Endothelial cell of umbilical vein (primary cell): ENCODE results near the gene LPAR1. TPM values are rescaled to one million over a fixed set of nuclear protein-coding genes. Genes with fewer than 3 reads are reported as not detected.

Experiments used
- BruUV-seq: library from RNA; stranded (reverse); fragments of 400-500 nt; replicated peaks from 2 replicates; lab custom pipeline; 2021; lab: Mats Ljungman, UMichigan
- CTCF ChIA-PET: fragments of 300-600, 350-600 bp; sonication (Branson Sonifier 250); formaldehyde crosslinking; loops from one replicate; lab custom pipeline; 2021; ENCODE audit warnings: antibody characterized with exemption, inconsistent platforms; lab: Charles Lee
- POLR2A ChIA-PET: fragments of 300-600, 350-600 bp; sonication (Branson Sonifier 250); formaldehyde crosslinking; loops from one replicate; lab custom pipeline; 2021; ENCODE audit warnings: antibody characterized with exemption, inconsistent platforms; lab: Charles Lee
- DNase-seq: peaks from one replicate; pipeline ENCODE4 v3.0.0-alpha.2; 2011; ENCODE audit warnings: low read depth, low spot score
- FAIRE-seq: peaks from 2 replicates; lab custom pipeline; 2011; peaks lifted over from hg19 to GRCh38; lab: Jason Lieb, UNC
- H2AFZ ChIP-seq: 2 replicates; pipeline ENCODE4 v1.6.0; 2012; ENCODE audit warnings: low read depth, low read length, control low read depth, inconsistent platforms
- H3K27ac ChIP-seq: 2 replicates; pipeline ENCODE4 v1.5.1; 2011; ENCODE audit warnings: low read depth, mild to moderate bottlenecking, control low read depth, low read length, moderate library complexity; ENCODE audit not compliant: insufficient read depth
- H3K27me3 ChIP-seq, 2 experiments: 2 replicates each; pipeline versions ENCODE4 v1.6.0 to v1.6.1; 2011; ENCODE audit warnings: low read length in 2 of 2, mixed read lengths in 1 of 2; ENCODE audit not compliant: control insufficient read depth in 2 of 2, insufficient read depth in 2 of 2
- H3K36me3 ChIP-seq, 2 experiments: 2 replicates in 1 of 2; 3 replicates in 1 of 2; pipeline ENCODE4 v1.5.1; 2011; ENCODE audit warnings: low read length in 2 of 2, mild to moderate bottlenecking in 1 of 2, moderate library complexity in 1 of 2; ENCODE audit not compliant: control insufficient read depth in 2 of 2, insufficient read depth in 2 of 2; ENCODE audit errors: extremely low read depth in 1 of 2
- H3K4me1 ChIP-seq: 3 replicates; pipeline ENCODE4 v1.5.1; 2011; ENCODE audit warnings: mild to moderate bottlenecking, low read length; ENCODE audit not compliant: control insufficient read depth, insufficient read depth; ENCODE audit errors: extremely low read depth
- H3K4me2 ChIP-seq: 2 replicates; pipeline ENCODE4 v1.6.1; 2011; ENCODE audit warnings: low read length, control low read depth, mixed read lengths; ENCODE audit not compliant: insufficient read depth
- H3K4me3 ChIP-seq, 3 experiments: fragments of 200-600 bp in 1 of 3; sonication (generic), shearing (Covaris generic) in 1 of 3; replicated peaks in 1 of 3; 2 replicates each; pipeline ENCODE4 v1.5.1; 2011 to 2016; ENCODE audit warnings: control low read depth in 3 of 3, low read length in 3 of 3, mild to moderate bottlenecking in 2 of 3, inconsistent platforms in 1 of 3, low read depth in 1 of 3, moderate library complexity in 1 of 3; ENCODE audit not compliant: insufficient read depth in 1 of 3
- H3K79me2 ChIP-seq: 2 replicates; pipeline ENCODE4 v1.6.0; 2012; ENCODE audit warnings: low read length, inconsistent platforms; ENCODE audit not compliant: control insufficient read depth, insufficient read depth
- H3K9ac ChIP-seq: replicated peaks from 2 replicates; pipeline ENCODE3; 2011; ENCODE audit warnings: low read length, control low read depth; ENCODE audit not compliant: insufficient read depth; ENCODE audit errors: extremely low read depth
- H3K9me1 ChIP-seq: replicated peaks from 3 replicates; pipeline ENCODE4 v1.6.0; 2011; ENCODE audit warnings: mild to moderate bottlenecking, low read length; ENCODE audit not compliant: control insufficient read depth, insufficient read depth; ENCODE audit errors: extremely low read depth
- H3K9me3 ChIP-seq: replicated peaks from 2 replicates; pipeline ENCODE4 v1.5.1; 2012; ENCODE audit warnings: low read length, inconsistent platforms; ENCODE audit not compliant: control insufficient read depth, insufficient read depth
- H4K20me1 ChIP-seq: replicated peaks from 2 replicates; pipeline ENCODE3; 2011; ENCODE audit warnings: mild to moderate bottlenecking, low read length; ENCODE audit not compliant: control insufficient read depth, insufficient read depth; ENCODE audit errors: extremely low read depth
- EZH2 ChIP-seq: IDR thresholded peaks from 2 replicates; pipeline ENCODE4 v1.6.1; 2012; ENCODE audit warnings: borderline replicate concordance, low read depth, mild to moderate bottlenecking, moderate library complexity, low read length, inconsistent platforms; ENCODE audit not compliant: severe bottlenecking
- FOS ChIP-seq: IDR thresholded peaks from 2 replicates; pipeline ENCODE4 v1.6.1; 2011; ENCODE audit warnings: mild to moderate bottlenecking, low read length, moderate library complexity, borderline replicate concordance; ENCODE audit not compliant: insufficient read depth
- GATA2 ChIP-seq: IDR thresholded peaks from 2 replicates; pipeline ENCODE4 v1.7.0; 2011; ENCODE audit warnings: low read depth, mild to moderate bottlenecking, moderate library complexity, mixed read lengths, low read length; ENCODE audit not compliant: insufficient read length, insufficient read depth
- JUN ChIP-seq: IDR thresholded peaks from 2 replicates; pipeline ENCODE4 v1.6.1; 2011; ENCODE audit warnings: borderline replicate concordance, low read depth; ENCODE audit not compliant: insufficient read length, insufficient read depth
- MAX ChIP-seq: IDR thresholded peaks from 2 replicates; pipeline ENCODE4 v1.6.1; 2011; ENCODE audit not compliant: insufficient read depth, insufficient read length
- MYC ChIP-seq: IDR thresholded peaks from one replicate; pipeline ENCODE4 v1.6.1; 2011; ENCODE audit warnings: mild to moderate bottlenecking, low read depth, low read length
- POLR2A ChIP-seq: IDR thresholded peaks from 2 replicates; pipeline ENCODE4 v1.6.1; 2012; ENCODE audit warnings: low read depth, mild to moderate bottlenecking, control low read depth, low read length
- POLR2AphosphoS5 ChIP-seq: IDR thresholded peaks from 2 replicates; pipeline ENCODE4 v1.6.1; 2012; ENCODE audit warnings: low read depth, mild to moderate bottlenecking, control low read depth, low read length, moderate library complexity; ENCODE audit not compliant: insufficient read depth
- dilution Hi-C: fragments of 300-500 bp; cut with MboI; formaldehyde crosslinking; loops from one replicate; pipeline ENCODE4 v1.15.0; 2019; ENCODE audit warnings: low sequenced_read_pairs; ENCODE audit not compliant: extremely low pct_ligation_motif_present
- intact Hi-C: fragments of 100-400 bp; cut with micrococcal nuclease; formaldehyde crosslinking; loops from one replicate; pipeline ENCODE4 v1.10.0; 2022
- polyA plus RNA-seq, 4 experiments: library from polyadenylated mRNA; depleted of rRNA in 3 of 4; stranded (reverse) in 3 of 4; unstranded in 1 of 4; fragments of >200 nt; gene quantifications; 2 replicates each; pipeline versions ENCODE4 v1.2.1 to v1.2.3, GENCODE V29; 2011 to 2012; ENCODE audit warnings: missing spikeins in 1 of 4
- total RNA-seq: library from RNA; stranded (reverse); gene quantifications from 2 replicates; pipeline ENCODE4 v1.2.3, GENCODE V29; 2021
- TF ChIP-seq, protein P1 (sequence below), 2 donors: IDR thresholded peaks; 1 replicate in 1 of 2; 2 replicates in 1 of 2; pipeline ENCODE4 v1.5.1; 2011; ENCODE audit warnings: low read length in 2 of 2, mild to moderate bottlenecking in 2 of 2, moderate library complexity in 2 of 2, control low read depth in 1 of 2, inconsistent platforms in 1 of 2, low read depth in 1 of 2; ENCODE audit not compliant: insufficient read depth in 1 of 2; ENCODE audit errors: extremely low read depth in 1 of 2

The LPAR1 gene
- total and polyA plus RNA-seq, 2 donors (not counting 3 experiments of a cell fraction or from before 2014, with no cell fraction given) = 0.88 to 3.0 TPM

GRCh38 chr9:111008158-111009075 is 29.9 kb downstream of the LPAR1 start:
- Histone ChIP-seq H2AFZ (no peak overlapping the region), H3K4me1 (no peaks in the 10 kb centered on the region), H3K27ac (no peak overlapping the region), H3K9ac (no peak overlapping the region), H3K4me2 (no peak overlapping the region), H4K20me1 (no peaks in the 10 kb centered on the region), H3K9me3 (no peaks in the 10 kb centered on the region), H3K4me3 (no peak overlapping the region), H3K9me1 (no peaks in the 10 kb centered on the region), H3K79me2 (no peaks in the 10 kb centered on the region), H3K27me3 (no peaks in the 10 kb centered on the region), H3K36me3 (no peaks in the 10 kb centered on the region)
- dilution Hi-C loops = no loop called here
- DNase-seq (no peak), FAIRE-seq (no peak)
- intact Hi-C loops = no loop called here
- POLR2A ChIA-PET = no interaction called here
- TF ChIP-seq POLR2A (no peak), MAX (no peak), POLR2AphosphoS5 (no peak), GATA2 (no peak), JUN (no peak), EZH2 (no peak), MYC (no peak), FOS (no peak)
- TF ChIP-seq, protein P1, sequence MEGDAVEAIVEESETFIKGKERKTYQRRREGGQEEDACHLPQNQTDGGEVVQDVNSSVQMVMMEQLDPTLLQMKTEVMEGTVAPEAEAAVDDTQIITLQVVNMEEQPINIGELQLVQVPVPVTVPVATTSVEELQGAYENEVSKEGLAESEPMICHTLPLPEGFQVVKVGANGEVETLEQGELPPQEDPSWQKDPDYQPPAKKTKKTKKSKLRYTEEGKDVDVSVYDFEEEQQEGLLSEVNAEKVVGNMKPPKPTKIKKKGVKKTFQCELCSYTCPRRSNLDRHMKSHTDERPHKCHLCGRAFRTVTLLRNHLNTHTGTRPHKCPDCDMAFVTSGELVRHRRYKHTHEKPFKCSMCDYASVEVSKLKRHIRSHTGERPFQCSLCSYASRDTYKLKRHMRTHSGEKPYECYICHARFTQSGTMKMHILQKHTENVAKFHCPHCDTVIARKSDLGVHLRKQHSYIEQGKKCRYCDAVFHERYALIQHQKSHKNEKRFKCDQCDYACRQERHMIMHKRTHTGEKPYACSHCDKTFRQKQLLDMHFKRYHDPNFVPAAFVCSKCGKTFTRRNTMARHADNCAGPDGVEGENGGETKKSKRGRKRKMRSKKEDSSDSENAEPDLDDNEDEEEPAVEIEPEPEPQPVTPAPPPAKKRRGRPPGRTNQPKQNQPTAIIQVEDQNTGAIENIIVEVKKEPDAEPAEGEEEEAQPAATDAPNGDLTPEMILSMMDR (IDR thresholded peaks at IDR 0.05; ENCODE audit: extremely low read depth in 1 of 2, insufficient read depth in 1 of 2, low read depth in 1 of 2, low read length in 2 of 2) = no peak
- BruUV-seq = no TSS peak
- CTCF ChIA-PET = no interaction called here
